Stimulated activated CD8-positive, alpha-beta memory T cell treated with anti-CD3 and anti-CD28 coated beads, Interleukin-12 subunit alpha, Interleukin-12 subunit beta, amount 100 ng/mL, for 4 hours (primary cell): ENCODE results near the gene TRABD2B.

Experiments used
- DNase-seq: peaks from one replicate; pipeline ENCODE4 v3.0.0-alpha.2; 2020; ENCODE audit warnings: low read depth

TRABD2B gene

DNA sequence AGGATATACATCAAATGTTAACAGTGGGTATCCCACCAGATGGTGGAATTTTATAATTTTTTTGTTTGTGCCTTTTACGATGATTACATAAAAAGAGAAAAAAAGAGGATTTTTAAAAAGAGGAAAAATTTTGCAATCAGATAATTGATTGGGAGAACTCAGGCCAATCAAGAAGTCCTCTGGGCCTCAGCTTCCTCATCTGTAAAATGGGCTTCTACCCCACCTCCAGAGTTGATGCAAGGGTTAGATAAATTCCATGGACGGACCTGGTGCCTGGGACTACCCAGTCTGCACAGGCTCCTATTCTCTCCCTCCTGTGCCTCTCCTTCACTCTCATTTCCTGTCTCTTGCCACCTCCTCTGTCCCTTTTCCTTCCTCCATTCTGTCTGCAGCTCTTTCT, 88.9 kb downstream of the TRABD2B start:
- no peak for DNase-seq

DNA sequence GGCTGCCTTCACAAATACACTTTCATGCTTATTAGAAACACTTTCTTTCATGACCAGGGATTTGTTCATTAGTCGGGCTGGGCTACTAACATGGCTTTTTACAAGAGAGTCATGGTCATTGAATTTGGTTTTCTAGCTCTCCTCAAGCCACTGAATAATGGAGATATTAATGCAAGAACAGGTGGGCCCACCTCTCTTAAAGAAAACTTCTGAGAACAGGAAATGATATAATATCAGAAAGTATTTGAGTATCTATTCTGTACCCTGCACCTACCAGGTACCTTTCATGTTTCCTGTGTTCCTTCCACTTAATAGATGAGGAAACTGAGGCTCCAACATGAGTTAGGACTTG, 90.0 kb downstream of the TRABD2B start:
- DNase-seq = no peak

DNA sequence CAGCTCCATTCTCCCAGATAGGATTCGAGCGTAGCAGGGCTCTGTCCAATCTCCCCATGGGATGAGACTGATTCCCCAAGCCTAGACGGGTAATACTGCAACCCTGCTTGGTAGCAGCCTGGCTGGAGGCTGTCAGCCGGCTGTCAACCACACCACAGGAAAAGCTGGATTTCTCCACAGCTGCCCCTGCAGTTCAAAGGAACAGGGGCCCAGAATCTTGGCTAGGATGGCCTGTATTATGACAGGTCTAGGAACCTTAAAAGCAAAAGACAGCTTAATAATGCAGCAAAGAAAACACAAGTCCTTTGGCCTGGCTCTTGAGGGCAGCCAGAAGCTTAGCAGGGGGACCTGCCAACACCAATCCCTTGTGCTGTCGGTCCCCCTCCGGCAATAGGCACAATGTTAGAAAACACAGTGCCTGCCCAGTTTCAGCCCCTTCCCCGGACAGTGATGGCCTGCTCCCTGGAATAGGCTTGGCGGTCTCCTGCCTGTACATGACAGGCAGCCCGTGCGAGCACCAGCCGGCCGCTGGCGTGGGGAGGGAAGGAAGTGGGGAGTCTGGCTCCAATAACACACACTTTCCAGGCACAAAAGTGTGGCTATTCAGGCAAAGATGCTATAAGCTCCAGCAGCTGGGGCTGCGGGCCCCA, 90.5 kb downstream of the TRABD2B start:
- no peak for DNase-seq

DNA sequence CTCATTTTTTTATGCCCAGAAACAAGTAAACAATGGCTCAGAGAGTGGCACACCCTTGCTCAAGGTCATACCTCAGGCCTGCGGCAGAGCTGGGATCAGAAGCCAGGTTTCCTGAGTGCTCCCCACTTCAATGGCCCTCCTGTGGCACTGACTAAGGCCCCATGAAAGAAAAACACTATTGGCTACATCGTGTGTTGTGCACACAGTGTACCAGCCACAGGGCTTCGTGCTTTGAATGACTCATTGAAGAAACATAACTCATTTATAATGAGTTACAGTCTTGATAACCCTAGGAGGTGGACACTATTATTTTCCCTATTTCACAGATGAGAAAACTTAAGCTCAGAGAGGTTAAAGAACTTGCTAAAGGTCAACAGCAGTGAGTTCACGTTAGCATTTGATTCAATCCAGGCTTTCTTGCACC, 91.2 kb downstream of the TRABD2B start:
- DNase-seq = no peak

DNA sequence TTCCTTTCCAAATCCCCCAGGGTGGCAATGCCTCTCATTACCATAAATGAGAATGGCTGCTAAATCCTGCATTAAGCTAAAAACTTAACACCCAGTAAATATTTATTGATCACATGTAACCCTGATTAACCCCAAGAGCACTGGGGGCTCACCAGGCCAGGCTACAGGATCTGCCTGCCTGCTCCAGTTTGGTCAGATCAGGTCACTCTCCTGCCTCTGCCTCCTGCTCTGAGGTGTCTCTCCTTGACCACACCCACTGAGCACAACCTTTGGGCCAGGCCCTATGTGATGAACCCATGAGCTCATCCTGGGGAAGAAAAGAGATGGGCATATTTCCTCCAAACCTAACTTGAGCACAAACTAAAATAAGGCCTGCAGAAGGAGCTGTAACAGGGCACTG, 93.5 kb downstream of the TRABD2B start:
- DNase-seq = no peak

DNA sequence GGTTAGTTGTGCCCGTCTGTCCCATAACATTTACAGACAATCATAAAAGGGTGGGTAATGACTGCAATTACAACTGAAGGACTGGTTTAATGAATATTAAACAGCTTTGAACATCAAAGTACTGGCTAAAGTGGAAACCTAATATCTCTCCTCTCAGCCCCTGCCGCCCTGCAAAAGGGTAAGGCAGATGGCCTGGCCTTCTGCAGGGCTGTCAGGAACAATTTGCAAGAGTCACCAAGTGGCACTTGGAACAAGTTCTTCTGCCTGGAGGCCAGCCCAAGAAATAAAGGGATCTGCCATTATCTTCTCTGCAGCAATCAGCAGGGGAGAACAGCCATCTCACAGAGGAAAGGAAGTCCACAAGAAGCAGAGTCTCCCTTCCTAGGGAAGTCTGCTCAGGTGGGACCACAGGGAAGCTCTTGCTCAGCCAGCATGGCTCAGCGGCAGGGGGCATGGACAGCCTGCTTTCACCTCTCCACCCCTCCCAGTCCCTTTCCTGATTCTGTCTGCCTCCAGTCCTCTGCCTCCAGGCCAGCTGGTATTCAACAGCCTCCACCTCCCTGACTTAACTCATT, 96.1 kb downstream of the TRABD2B start:
- no peak for DNase-seq

DNA sequence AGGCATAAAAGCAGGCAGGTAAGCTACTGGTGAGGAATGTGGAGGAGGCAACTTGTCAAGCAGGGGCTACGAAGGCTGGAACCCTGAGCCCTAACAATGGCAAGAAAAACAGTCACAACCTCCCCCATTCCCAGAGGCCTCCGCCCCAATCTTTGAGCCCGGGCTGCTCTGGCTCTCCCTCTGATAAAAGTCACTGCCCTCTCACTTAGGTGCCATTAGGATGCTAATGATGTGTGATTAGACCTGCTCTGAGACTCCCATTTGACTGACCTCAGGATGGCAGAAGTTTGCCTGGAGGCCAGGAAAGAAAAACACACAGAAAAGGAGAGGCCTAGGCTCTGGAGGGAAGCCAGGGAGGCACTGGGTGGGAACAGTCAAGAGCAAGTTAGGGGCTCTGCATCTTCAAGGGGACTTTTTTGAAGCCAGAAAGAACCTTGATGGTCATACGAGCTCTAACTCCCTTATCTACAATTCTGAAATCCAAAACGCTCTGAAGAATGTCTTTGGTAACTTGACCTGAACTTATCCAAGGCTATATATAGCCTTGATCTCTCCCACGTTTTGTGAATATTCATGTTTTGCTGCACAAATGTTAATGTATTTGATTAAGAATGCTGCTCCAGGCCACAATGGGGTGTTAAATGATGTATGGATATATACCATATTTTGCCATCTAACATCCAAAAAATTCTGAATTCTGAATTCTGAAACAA, 98.9 kb downstream of the TRABD2B start:
- DNase-seq = no peak

DNA sequence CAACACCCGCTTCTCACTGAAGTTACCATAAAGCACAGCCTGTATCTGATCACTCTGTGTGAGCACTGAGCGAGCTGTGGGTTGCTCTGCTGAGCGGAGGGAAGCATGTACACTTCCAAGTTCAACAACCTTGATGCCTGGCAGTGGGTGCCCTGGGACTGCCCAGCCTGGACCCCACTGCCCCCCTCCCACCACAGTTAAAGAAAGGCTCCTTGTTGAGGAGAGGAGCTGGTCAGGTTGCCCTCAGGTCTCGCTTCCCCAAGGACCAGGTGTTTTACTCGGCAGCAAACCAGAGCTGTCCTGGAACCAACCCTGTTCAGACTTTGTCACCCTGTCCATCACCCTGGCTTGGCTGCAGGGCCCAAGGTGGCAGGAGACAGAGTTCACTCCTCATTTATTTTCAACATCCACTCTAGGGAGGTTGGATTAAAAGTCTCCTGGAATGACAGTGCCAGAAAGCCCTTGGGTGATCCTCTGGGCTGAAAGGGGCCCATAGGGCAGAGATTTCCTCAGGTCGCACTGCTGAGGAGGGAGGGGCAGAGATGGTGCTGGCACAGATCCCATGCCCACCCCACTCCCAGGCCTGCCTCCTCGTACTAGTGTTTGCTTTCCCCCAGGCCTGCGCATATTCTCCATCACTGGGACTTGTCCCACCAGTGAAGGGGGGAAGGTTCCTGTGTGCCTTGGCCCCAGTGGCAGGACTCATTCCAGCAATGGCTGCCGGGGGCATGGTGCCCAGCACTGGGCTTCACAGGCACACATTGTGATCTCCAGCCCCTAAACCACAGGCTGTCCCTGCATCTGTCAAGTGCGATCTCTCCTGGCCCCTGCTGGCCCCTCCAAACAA, 101.7 kb downstream of the TRABD2B start:
- no peak for DNase-seq

DNA sequence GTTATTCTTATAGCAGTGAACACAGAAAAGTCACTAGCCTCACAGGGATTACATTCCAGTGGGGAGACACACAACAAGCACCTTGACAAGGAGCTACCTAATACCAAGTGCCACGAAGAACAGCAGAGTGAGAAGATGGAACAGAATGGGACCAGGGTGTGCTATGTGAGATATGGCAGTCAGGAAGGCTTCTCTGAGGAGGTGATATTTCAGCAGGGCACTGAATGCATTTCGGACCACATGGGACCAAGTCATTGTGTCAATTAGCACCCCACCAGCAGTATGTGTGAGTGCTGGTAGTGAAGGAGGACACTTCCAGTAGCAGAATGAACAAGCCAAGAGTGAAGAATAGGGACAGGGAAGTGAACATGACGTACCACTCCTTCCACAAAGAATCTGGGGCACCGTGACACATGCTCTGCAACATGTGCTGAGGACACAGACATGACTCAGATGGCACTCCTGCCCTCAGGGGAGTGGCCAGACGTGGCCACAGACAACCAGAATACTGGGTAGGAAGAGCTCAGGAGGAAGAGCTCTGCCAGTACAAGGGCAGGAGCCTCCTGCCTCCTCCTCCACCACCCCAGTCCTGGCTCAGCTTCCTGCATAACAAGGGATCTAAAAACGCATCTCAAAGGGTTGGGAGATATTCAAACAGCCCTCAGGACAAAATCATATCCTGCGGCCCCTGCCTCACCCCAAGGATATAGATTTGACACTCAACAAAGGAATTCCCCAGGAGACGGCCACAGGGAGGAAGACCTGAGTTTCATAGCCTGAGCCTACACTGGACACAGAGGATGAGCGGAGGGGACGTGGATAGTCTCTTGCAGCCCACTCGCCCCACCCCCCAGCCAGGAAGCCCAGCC, 102.5 kb downstream of the TRABD2B start:
- no peak for DNase-seq

DNA sequence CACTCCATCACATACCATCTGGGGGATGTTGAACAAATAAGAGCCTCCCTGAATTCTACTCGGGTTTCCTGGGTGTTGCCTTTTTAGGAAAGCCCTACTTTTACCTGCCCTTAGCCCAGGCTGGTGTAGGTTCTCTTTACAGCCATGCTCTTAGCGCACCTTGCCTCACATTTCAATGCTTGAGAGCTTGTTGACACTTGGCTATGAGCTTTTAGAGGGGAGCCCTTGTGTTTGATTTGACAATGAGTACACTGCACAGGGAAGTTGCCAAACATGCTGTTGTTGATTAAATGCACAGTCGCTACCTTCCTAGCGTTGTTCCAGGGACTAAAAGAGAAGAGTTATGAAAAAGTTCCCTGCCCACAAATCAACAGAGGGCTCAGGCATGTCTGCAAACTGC, 103.8 kb downstream of the TRABD2B start:
- DNase-seq = no peak

DNA sequence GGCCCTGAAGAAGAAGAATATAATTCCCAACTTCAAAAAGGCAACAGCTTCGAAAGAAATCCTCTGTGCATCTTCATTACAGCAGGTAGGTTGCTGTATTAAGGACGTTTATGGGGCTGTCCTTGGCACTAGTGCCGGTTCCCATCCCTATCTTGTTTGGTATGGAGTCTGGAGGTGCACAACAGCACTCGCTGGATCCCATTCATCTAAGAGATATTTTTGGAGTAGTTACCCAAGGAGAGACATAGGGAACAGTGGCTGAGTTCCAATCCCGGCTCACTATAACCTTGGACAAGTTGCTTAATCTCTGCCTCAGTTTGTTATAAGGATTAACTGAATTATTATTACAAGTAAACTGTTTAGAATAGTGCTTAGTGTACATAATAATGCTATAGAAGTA, 106.4 kb downstream of the TRABD2B start:
- no peak for DNase-seq

DNA sequence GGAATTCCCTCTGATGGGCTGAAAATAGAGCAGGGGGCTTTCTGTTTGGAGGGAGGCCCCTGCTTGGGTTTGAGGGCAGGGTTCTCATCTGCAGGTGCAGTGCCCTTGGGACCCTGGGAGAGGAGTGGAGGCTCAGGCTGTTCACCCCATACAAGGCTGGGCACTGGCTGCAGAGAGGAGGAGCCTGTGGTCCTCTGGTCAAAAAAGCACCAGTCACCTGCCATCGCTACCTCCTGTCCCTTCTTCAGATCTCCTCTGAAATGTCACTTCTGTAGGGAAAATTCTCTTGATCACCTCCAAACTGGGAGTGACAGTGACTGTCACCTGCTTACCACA, 108.9 kb downstream of the TRABD2B start:
- no peak for DNase-seq

DNA sequence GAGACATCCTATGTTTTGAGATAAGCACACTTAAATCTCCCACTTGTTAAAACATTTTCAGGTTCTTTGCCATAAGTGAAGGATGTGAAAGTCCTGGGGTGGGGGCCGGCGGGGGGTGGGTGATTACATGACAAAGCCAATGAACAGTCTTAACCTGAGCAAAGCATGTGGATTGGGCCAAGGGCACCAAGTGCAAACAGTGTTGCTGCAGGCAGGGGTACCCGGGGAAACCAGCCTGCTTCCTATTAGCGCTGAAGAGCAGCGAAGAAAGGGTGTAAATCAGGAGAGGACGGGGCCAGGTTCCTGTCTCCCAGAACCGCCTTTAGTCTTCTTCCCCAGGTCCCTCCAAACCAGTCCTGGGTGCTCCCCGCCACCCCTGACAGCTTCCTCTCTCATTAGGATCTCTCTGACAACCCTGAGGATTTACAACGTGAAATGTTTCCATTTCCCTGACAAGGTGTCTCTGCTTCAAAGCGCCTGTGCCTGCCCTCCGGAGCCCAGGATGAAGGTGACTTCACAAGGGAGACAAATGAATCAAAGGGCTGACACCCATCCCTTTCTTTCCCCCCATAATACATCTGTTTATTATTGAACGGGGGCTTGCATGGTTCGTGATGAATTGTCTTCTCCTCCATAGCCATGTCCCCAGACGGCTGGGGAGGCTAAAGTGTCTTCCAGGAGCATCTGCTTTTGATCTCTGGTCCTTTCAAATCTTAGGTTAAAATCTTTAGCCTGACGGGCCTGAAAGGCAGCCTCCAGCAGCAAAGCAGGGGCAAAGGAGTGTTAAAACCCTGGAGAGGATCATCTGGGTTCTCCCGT, 109.5 kb downstream of the TRABD2B start:
- no peak for DNase-seq

DNA sequence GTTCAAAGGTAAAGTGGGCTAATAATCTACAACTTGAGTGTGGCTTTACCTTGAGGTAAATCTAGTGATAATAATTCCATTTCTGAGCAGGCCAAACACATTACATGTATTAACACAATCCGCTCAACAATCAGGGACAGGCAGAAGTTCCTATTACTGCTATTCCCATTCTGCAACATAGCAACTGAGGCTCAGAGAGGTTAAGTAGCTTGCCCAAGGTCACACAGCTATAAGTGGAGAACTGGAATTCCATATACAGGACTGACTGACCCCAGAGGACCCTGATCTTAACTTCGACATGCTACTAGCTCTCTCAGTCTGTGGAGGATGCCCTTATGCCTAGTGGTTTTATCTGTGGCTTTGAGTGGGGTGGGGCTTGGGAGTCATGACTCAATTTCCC, 110.1 kb downstream of the TRABD2B start:
- no peak for DNase-seq

DNA sequence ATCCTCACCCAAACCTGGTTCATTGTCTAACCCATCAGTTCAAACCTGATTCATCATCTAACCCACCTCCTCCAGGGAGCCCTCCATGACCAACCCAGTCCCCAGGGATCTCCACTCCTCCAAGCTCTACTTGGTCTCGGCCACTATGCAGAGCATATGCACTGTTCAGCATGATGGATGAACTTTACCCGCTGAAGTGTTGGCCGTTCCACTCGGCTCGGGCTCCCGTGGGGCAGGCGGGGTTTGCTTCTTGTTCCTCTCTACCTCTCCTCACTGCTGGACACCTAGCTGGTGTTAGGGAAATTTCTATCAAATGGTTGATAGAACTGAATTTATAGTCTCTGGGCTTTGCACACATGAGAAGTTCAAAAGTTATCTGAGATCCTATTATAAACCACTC, 111.0 kb downstream of the TRABD2B start:
- DNase-seq = no peak

DNA sequence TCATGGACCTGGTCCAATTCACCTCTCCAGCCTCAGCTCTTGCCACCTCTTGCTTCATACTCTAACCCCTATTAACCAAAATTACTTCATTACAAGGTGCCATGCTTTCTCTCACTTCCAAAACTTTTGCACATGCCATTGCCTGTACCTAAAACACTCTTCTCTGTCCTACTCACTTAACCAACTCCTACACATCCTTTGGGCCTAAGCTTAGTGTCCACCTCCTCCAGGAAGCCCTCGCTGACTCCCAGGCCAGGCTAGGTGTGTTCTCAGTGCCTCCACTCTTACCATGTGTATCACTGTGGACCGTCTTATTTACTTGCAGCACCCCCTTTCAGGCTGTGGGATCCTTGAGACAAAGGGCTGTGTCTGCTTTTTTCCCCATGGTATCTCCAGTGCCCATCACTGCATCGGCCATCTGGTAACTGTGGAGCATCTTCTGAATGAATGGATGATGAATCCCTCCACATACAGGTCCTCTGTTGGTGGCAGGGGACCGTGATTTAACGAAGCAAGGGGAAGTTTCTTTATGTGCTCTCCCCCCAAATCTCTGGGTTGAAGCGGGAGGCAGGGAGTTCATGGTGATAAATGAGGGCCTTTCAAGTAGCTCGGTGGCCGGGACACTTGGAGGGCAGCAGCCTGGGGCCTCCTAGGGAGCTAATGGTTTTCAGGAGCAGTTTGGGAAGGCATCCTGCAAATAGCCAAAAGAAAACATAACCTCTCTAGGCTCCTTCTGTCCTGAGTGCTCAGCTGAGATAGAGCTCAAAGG, 111.9 kb downstream of the TRABD2B start:
- DNase-seq = no peak

DNA sequence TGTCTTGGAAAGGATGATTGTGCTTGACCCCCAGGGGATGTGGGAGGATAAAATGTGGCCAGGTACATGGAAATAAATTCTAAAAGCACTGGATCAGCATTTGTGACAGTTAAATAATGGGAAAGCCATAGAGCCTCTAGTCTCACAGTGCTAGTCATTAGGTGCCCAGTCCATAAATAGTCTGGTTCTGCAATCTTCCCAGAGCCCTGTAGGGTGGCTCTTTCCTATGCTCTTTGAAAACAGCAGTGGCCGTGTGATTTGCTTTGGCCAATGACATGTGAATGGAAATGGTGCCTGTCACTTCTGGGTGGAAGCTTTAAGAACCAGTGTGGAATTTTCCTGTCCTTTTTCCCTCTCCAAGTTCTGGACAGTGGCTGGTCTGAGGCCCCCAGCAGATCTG, 113.2 kb downstream of the TRABD2B start:
- DNase-seq = no peak

DNA sequence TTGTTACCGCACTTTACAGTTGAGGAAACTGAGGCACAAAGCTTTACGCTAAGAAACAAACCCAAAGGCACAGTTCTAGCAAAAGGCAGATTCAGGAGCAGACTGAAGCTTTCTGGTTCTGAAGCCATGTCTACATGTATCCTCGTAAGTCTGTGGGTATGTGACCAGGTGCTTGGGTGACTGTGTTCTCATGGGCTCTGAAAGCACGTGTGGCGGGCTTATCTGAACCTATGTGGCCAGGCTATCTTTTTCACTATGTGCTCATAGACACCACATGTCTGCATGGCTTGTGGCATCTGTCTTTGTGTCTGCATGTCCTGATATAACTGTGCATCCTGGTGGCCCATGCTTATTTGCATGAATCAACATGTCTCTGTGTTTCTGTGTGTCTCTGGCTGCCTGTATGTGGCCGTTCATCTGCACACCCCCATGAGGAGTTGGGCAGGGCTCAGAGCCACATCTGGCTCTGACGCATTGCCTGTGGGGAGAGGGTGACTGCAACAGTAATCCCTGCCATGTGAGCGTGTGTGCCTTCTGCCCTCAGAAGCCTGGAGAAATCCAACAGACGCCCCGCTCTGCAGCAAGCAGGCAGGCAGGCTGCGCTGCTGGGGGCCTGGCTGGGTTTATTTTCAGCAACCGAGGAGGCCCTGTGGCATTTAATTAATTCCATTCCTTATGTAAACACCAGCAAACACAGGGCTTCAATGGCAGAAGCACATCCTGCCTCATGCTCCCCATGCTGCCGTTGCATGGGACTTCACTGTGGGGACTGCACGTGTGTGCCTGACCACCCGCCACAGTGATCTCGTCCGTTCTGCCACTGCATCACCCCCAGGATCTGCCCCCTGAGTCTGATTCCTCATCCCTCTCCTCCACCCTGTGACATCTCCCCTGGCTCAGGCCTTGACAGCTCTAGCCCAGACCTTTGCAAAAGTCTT, 115.4 kb downstream of the TRABD2B start:
- DNase-seq = no peak

DNA sequence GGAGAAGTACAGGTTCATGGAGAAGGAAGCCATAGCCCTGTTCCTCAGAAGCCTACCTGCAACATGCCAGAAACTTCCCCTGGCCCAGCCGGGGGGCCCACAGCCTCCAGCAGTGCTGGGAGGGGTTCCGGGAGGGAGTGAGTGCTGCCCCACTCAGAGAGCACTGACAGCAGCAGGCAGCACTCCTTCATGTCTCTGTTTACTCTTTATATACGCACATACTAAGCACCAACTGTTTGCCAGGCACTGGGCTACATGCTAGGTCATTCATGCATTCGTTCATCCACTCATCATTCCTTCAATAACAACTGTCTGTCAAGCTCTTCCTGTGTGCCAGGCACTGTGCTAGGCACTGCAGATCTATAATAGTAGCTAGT, 120.6 kb downstream of the TRABD2B start:
- no peak for DNase-seq
